Endothelial cell (in vitro differentiated cells): ENCODE measurements around the gene PSMC3. TPM values are rescaled to one million over a fixed set of nuclear protein-coding genes. Genes with fewer than 3 reads are reported as not detected.
A peak's percentile ranks its signal among the peaks of the same experiment; 100 is the strongest.

Experiments
- DNase-seq: peaks from one replicate; pipeline ENCODE4 v3.0.0; 2021; ENCODE audit warnings: low spot score
- H3K27ac Mint-ChIP-seq: one replicate; pipeline ENCODE4 v1.8.0; 2021; ENCODE audit warnings: mixed read lengths, inconsistent platforms; ENCODE audit not compliant: unreplicated experiment
- H3K27me3 Mint-ChIP-seq: one replicate; pipeline ENCODE4 v1.8.0; 2021; ENCODE audit warnings: mild to moderate bottlenecking, moderate library complexity, mixed read lengths, inconsistent platforms; ENCODE audit not compliant: unreplicated experiment
- H3K36me3 Mint-ChIP-seq: one replicate; pipeline ENCODE4 v1.8.0; 2021; ENCODE audit warnings: mild to moderate bottlenecking, low read depth, mixed read lengths, inconsistent platforms; ENCODE audit not compliant: unreplicated experiment
- H3K4me1 Mint-ChIP-seq: one replicate; pipeline ENCODE4 v1.8.0; 2021; ENCODE audit warnings: mild to moderate bottlenecking, mixed read lengths, inconsistent platforms; ENCODE audit not compliant: unreplicated experiment
- H3K4me3 Mint-ChIP-seq: one replicate; pipeline ENCODE4 v1.8.0; 2021; ENCODE audit warnings: mild to moderate bottlenecking, mixed read lengths, inconsistent platforms; ENCODE audit not compliant: unreplicated experiment
- H3K9me3 Mint-ChIP-seq: one replicate; pipeline ENCODE4 v1.8.0; 2021; ENCODE audit warnings: mixed read lengths, inconsistent platforms; ENCODE audit not compliant: unreplicated experiment
- CTCF ChIP-seq: fragments of 200-600 bp; sonication (generic); IDR thresholded peaks from one replicate; pipeline ENCODE4 v1.5.0; 2021; ENCODE audit warnings: antibody characterized with exemption; ENCODE audit not compliant: unreplicated experiment
- total RNA-seq: library from RNA; stranded (reverse); fragmentation: NEBNext Ultra II Directional; extraction: Animal tissue kit (Norgen Biotek cat#: 25700); gene quantifications from one replicate; pipeline ENCODE4 v1.2.1, GENCODE V29; 2021; ENCODE audit not compliant: unreplicated experiment

Gene PSMC3
- total RNA-seq, 1 donor from 2014 or later = 127 TPM

- peaks cover 6% of the 10 kb centered on the region for H3K4me1 Mint-ChIP-seq
- no peak for TF ChIP-seq CTCF
- H3K27me3 Mint-ChIP-seq = peaks cover 15% of the 10 kb centered on the region
- DNase-seq = no peak
- H3K4me3 Mint-ChIP-seq = peak overlapping the region; percentile 91
- H3K27ac Mint-ChIP-seq = no peak overlapping the region
- no peaks in the 10 kb centered on the region for H3K9me3 Mint-ChIP-seq
- H3K36me3 Mint-ChIP-seq = peaks cover 8% of the 10 kb centered on the region
Observed at GRCh38 chr11:47409440-47410369, 16.5 kb downstream of the PSMC3 start.

GRCh38 chr11:47408598-47409439 is 17.4 kb downstream of the PSMC3 start:
- H3K4me3 Mint-ChIP-seq = peak overlapping the region; percentile 91
- H3K36me3 Mint-ChIP-seq = peaks cover 4% of the 10 kb centered on the region
- TF ChIP-seq CTCF = no peak
- H3K4me1 Mint-ChIP-seq = peaks cover 6% of the 10 kb centered on the region
- H3K9me3 Mint-ChIP-seq = no peaks in the 10 kb centered on the region
- peak overlapping the region; percentile 57 for H3K27ac Mint-ChIP-seq
- peaks cover 10% of the 10 kb centered on the region for H3K27me3 Mint-ChIP-seq
- peak; percentile 47 for DNase-seq

GRCh38 chr11:47407746-47408590 is 18.3 kb downstream of the PSMC3 start, which contains the start of gene SLC39A13:
Gene SLC39A13 (plus strand): TSS chr11:47408590. CDS start chr11:47410095, 1,505 bp downstream.
- Mint-ChIP-seq H3K4me1 (peaks cover 6% of the 10 kb centered on the region), H3K27me3 (peaks cover 9% of the 10 kb centered on the region), H3K36me3 (no peaks in the 10 kb centered on the region), H3K4me3 (peak within 1 kb of the TSS; percentile 91), H3K9me3 (no peaks in the 10 kb centered on the region), H3K27ac (peak within 1 kb of the TSS; percentile 80)
- DNase-seq = peak; percentile 96
- peak; percentile 86 for TF ChIP-seq CTCF

GRCh38 chr11:47406896-47407745 is 19.1 kb downstream of the PSMC3 start:
- H3K4me3 Mint-ChIP-seq = peak overlapping the region; percentile 91
- H3K9me3 Mint-ChIP-seq = no peaks in the 10 kb centered on the region
- H3K4me1 Mint-ChIP-seq = peaks cover 6% of the 10 kb centered on the region
- TF ChIP-seq CTCF = no peak
- H3K36me3 Mint-ChIP-seq = no peaks in the 10 kb centered on the region
- peaks cover 9% of the 10 kb centered on the region for H3K27me3 Mint-ChIP-seq
- no peak for DNase-seq
- H3K27ac Mint-ChIP-seq = peak overlapping the region; percentile 80
